Measurements from ENCODE around the gene ATRX. TPM values are rescaled to one million over a fixed set of nuclear protein-coding genes. Genes with fewer than 3 reads are reported as not detected.
"Not testable (repeated sequence)": the region's sequence is repeated elsewhere in the genome, so short reads cannot be mapped to it uniquely, and the experiment has no call there.

Gene ATRX
- total RNA-seq (2012; rRNA removed): 39.1 and 43.9 TPM in 2 replicates

DNA sequence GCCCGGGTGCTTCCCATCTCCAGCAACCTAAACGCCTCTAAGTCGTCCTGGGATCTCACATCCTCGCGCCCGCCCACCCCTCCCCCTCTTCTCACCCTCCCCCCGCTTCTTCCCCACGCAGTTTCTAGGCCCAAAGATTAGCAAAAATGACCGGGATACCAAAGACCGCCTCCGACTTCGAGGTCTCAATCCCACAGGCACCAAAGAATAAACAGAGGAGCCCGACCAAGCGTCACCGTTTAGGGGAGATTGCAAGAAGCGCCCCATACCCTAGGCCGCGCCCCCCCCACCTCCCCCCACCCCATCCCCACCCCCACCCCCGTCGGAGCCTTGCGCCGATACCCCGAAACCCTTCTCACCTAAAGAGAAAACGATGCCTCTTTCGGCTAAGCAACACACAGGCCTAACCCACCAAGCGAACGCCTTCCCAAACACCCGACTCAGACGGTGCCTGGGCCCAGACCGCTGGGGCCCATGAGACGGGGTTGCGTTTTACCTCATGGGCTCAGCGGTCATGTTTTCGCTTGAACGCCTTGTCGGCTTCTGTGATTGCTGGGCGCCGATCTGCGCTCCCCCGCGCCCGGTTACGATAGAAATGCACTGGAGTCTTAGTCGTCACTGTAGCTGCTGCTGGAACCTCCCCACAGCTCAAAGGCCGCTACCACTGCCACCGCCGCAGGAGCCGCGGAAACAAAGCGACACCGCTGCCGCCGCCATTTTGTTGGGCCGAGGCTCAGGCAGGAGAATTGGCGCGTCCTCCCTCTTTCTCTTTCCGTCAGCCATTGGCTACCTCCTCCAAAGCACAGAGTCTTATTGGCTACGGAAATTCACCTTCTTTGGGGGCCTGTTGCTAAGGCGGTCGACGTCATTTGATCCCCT lies at the start of gene ATRX:
ATRX (minus strand) TSS at position 731 of the 879 bp plus-strand sequence; CDS start at position 516, 215 bp downstream.
- Histone ChIP-seq H3K27me3 (ENCODE audit: control insufficient read depth, insufficient read depth, low read length) (no peaks in the 10 kb centered on the region), H3K36me3 (ENCODE audit: insufficient read depth, low read length) (no peaks in the 10 kb centered on the region), H3K9me3 (replicated peaks; ENCODE audit: low read length) (no peaks in the 10 kb centered on the region), H3K4me3 (ENCODE audit: low read length) (peak within 1 kb of the TSS; percentile 93), H3K9ac (ENCODE audit: low read depth, low read length) (peak within 1 kb of the TSS; percentile 97), H3K4me1 (ENCODE audit: control insufficient read depth, insufficient read depth, low read length) (peaks cover 2% of the 10 kb centered on the region), H3K4me2 (ENCODE audit: low read length) (peak within 1 kb of the TSS; percentile 84)

DNA sequence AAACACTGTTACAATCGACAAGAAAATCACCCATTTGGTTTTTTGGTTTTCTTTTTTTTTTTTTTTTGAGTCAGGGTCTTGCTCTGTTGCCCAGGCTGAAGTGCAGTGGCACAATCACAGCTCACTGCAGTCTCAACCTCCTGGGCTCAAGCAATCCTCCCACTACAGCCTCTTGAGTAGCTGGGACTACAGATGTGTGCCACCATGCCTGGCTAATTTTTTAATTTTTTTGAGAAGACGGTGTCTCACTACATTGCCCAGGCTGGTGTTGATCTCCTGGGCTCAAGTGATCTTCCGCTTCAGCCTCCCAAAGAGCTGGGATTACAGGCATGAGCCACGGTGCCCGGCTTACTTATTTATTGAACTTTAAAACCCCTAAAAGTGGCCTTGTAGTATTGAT lies 45.5 kb upstream of the ATRX start:
- H3K4me2 ChIP-seq (ENCODE audit: low read length); H3K4me3 ChIP-seq (ENCODE audit: low read length); H3K36me3 ChIP-seq (ENCODE audit: insufficient read depth, low read length); H3K27me3 ChIP-seq (ENCODE audit: control insufficient read depth, insufficient read depth, low read length); H3K9ac ChIP-seq (ENCODE audit: low read depth, low read length); H3K9me3 ChIP-seq (replicated peaks; ENCODE audit: low read length); H3K4me1 ChIP-seq (ENCODE audit: control insufficient read depth, insufficient read depth, low read length): not testable (repeated sequence)

DNA sequence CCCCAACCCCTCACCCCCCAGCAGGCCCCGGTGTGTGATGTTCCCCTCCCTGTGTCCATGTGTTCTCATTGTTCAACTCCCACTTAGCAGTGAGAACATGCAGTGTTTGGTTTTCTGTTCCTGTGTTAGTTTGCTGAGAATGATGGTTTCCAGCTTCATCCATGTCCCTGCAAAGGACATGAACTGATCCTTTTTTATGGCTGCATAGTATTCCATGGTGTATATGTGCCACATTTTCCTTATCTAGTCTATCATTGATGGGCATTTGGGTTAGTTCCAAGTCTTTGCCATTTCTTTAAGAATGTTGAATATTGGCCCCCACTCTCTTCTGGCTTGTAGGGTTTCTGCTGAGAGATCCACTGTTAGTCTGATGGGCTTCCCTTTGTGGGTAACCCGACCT lies 36.0 kb upstream of the ATRX start:
- H3K4me1 ChIP-seq (ENCODE audit: control insufficient read depth, insufficient read depth, low read length); H3K4me2 ChIP-seq (ENCODE audit: low read length); H3K36me3 ChIP-seq (ENCODE audit: insufficient read depth, low read length); H3K27me3 ChIP-seq (ENCODE audit: control insufficient read depth, insufficient read depth, low read length); H3K9me3 ChIP-seq (replicated peaks; ENCODE audit: low read length); H3K9ac ChIP-seq (ENCODE audit: low read depth, low read length); H3K4me3 ChIP-seq (ENCODE audit: low read length): not testable (repeated sequence)

GRCh38 chrX:77820091-77820727 lies 34.2 kb upstream of the ATRX start:
- Histone ChIP-seq H3K4me1 (ENCODE audit: control insufficient read depth, insufficient read depth, low read length) (no peaks in the 10 kb centered on the region), H3K9me3 (replicated peaks; ENCODE audit: low read length) (no peaks in the 10 kb centered on the region), H3K4me2 (ENCODE audit: low read length) (no peak overlapping the region), H3K27me3 (ENCODE audit: control insufficient read depth, insufficient read depth, low read length) (no peaks in the 10 kb centered on the region), H3K36me3 (ENCODE audit: insufficient read depth, low read length) (no peaks in the 10 kb centered on the region), H3K9ac (ENCODE audit: low read depth, low read length) (no peak overlapping the region), H3K4me3 (ENCODE audit: low read length) (no peak overlapping the region)

DNA sequence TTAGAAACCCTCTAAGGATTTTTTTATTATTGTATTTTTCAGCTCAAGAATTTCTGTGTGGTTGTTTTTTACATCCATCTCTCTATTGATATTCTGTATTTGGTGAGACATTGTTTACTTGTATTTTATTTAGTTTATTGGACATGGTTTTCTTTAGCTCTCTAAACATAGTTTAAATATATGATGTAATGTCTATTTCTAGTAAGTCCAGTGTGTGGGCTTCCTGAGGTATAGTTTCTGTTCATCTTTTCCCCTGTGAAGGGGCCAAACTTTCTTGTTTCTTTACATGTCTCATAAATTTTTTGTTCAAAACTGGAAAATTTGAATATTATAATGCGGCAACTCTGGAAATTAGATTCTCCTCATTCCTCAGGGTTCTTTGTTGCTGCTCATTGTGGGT lies 28.2 kb upstream of the ATRX start:
- no peaks in the 10 kb centered on the region for H3K36me3 ChIP-seq (ENCODE audit: insufficient read depth, low read length)
- H3K9ac ChIP-seq (ENCODE audit: low read depth, low read length): no peak overlapping the region
- no peaks in the 10 kb centered on the region for H3K4me1 ChIP-seq (ENCODE audit: control insufficient read depth, insufficient read depth, low read length)
- H3K9me3 ChIP-seq (replicated peaks; ENCODE audit: low read length): no peaks in the 10 kb centered on the region
- H3K4me3 ChIP-seq (ENCODE audit: low read length): no peak overlapping the region
- H3K4me2 ChIP-seq (ENCODE audit: low read length): no peak overlapping the region
- H3K27me3 ChIP-seq (ENCODE audit: control insufficient read depth, insufficient read depth, low read length): no peaks in the 10 kb centered on the region

DNA sequence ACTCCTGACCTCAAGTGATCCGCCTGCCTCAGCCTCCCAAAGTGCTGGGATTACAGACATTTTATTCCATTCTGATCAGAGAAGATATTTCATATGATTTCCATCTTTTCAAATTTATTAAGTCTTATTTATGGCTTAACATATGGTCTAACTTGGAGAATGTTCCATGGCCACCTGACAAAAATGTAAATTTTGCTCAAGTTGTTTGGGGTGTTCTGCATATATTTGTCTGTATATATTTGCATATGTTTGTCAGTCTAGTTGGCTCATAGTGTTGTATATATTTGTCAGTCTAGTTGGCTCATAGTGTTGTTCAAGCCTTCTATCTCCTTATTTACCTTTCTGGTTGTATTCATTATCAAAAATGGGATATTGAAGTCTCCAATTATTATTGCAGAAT lies 16.2 kb upstream of the ATRX start:
- Histone ChIP-seq H3K27me3 (ENCODE audit: control insufficient read depth, insufficient read depth, low read length) (no peaks in the 10 kb centered on the region), H3K4me1 (ENCODE audit: control insufficient read depth, insufficient read depth, low read length) (no peaks in the 10 kb centered on the region), H3K9ac (ENCODE audit: low read depth, low read length) (no peak overlapping the region), H3K9me3 (replicated peaks; ENCODE audit: low read length) (no peaks in the 10 kb centered on the region), H3K36me3 (ENCODE audit: insufficient read depth, low read length) (no peaks in the 10 kb centered on the region), H3K4me3 (ENCODE audit: low read length) (no peak overlapping the region), H3K4me2 (ENCODE audit: low read length) (no peak overlapping the region)

DNA sequence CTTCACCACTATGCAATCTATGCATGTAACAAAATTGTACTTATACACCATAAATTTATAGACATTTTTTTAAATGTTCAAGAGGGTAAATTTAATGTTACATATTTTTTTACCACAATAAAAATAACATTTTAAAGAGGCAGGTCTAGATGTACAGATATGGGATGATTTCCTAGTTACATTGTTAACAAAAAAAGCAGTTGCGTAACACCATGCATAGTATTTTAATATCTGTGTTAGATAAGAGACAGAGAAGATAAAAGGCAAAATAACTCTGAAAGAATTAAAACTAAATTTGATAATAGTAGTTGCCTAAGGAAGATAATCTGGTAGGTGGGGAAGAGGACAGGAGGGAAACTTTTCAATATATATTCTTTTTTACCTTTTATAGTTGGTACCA lies 9.1 kb upstream of the ATRX start:
- no peak overlapping the region for H3K4me2 ChIP-seq (ENCODE audit: low read length)
- no peak overlapping the region for H3K4me3 ChIP-seq (ENCODE audit: low read length)
- H3K9me3 ChIP-seq (replicated peaks; ENCODE audit: low read length): no peaks in the 10 kb centered on the region
- H3K9ac ChIP-seq (ENCODE audit: low read depth, low read length): no peak overlapping the region
- H3K4me1 ChIP-seq (ENCODE audit: control insufficient read depth, insufficient read depth, low read length): no peaks in the 10 kb centered on the region
- no peaks in the 10 kb centered on the region for H3K36me3 ChIP-seq (ENCODE audit: insufficient read depth, low read length)
- no peaks in the 10 kb centered on the region for H3K27me3 ChIP-seq (ENCODE audit: control insufficient read depth, insufficient read depth, low read length)

GRCh38 chrX:77793946-77794345 lies 7.9 kb upstream of the ATRX start:
- Histone ChIP-seq H3K4me3 (ENCODE audit: low read length) (no peak overlapping the region), H3K9me3 (replicated peaks; ENCODE audit: low read length) (no peaks in the 10 kb centered on the region), H3K27me3 (ENCODE audit: control insufficient read depth, insufficient read depth, low read length) (no peaks in the 10 kb centered on the region), H3K4me1 (ENCODE audit: control insufficient read depth, insufficient read depth, low read length) (no peaks in the 10 kb centered on the region), H3K36me3 (ENCODE audit: insufficient read depth, low read length) (no peaks in the 10 kb centered on the region), H3K9ac (ENCODE audit: low read depth, low read length) (no peak overlapping the region), H3K4me2 (ENCODE audit: low read length) (no peak overlapping the region)

GRCh38 chrX:77788050-77788449 lies 2.0 kb upstream of the ATRX start:
- no peaks in the 10 kb centered on the region for H3K36me3 ChIP-seq (ENCODE audit: insufficient read depth, low read length)
- no peak overlapping the region for H3K4me3 ChIP-seq (ENCODE audit: low read length)
- no peak overlapping the region for H3K9ac ChIP-seq (ENCODE audit: low read depth, low read length)
- peaks cover 2% of the 10 kb centered on the region for H3K4me1 ChIP-seq (ENCODE audit: control insufficient read depth, insufficient read depth, low read length)
- H3K9me3 ChIP-seq (replicated peaks; ENCODE audit: low read length): no peaks in the 10 kb centered on the region
- H3K4me2 ChIP-seq (ENCODE audit: low read length): peak overlapping the region; percentile 41
- no peaks in the 10 kb centered on the region for H3K27me3 ChIP-seq (ENCODE audit: control insufficient read depth, insufficient read depth, low read length)

GRCh38 chrX:77786365-77786680 lies 307 bp upstream of the ATRX start:
- no peaks in the 10 kb centered on the region for H3K27me3 ChIP-seq (ENCODE audit: control insufficient read depth, insufficient read depth, low read length)
- peak overlapping the region; percentile 93 for H3K4me3 ChIP-seq (ENCODE audit: low read length)
- peak overlapping the region; percentile 97 for H3K9ac ChIP-seq (ENCODE audit: low read depth, low read length)
- H3K36me3 ChIP-seq (ENCODE audit: insufficient read depth, low read length): no peaks in the 10 kb centered on the region
- peaks cover 2% of the 10 kb centered on the region for H3K4me1 ChIP-seq (ENCODE audit: control insufficient read depth, insufficient read depth, low read length)
- H3K9me3 ChIP-seq (replicated peaks; ENCODE audit: low read length): no peaks in the 10 kb centered on the region
- peak overlapping the region; percentile 84 for H3K4me2 ChIP-seq (ENCODE audit: low read length)

DNA sequence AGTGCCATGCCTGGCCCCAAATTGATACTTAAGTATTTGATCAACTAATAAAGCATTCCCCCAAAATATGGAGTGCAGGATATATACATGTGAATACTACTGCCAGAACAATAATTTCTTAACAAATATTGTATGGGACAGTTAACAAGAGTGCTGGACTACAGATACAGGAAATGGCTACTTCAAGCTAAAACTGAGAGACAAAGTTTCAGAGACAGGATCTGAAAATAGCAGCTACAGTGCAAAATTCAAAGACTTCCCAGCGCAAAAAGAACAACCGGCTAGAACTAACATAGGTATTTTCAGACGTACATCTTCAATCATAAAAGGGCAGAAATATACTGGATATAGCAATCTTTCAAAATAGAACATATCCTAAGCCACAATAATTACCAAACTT lies 6.3 kb downstream of the ATRX start:
- H3K4me3 ChIP-seq (ENCODE audit: low read length): no peak overlapping the region
- no peaks in the 10 kb centered on the region for H3K9me3 ChIP-seq (replicated peaks; ENCODE audit: low read length)
- H3K36me3 ChIP-seq (ENCODE audit: insufficient read depth, low read length): no peaks in the 10 kb centered on the region
- no peaks in the 10 kb centered on the region for H3K4me1 ChIP-seq (ENCODE audit: control insufficient read depth, insufficient read depth, low read length)
- H3K9ac ChIP-seq (ENCODE audit: low read depth, low read length): no peak overlapping the region
- no peak overlapping the region for H3K4me2 ChIP-seq (ENCODE audit: low read length)
- H3K27me3 ChIP-seq (ENCODE audit: control insufficient read depth, insufficient read depth, low read length): no peaks in the 10 kb centered on the region

DNA sequence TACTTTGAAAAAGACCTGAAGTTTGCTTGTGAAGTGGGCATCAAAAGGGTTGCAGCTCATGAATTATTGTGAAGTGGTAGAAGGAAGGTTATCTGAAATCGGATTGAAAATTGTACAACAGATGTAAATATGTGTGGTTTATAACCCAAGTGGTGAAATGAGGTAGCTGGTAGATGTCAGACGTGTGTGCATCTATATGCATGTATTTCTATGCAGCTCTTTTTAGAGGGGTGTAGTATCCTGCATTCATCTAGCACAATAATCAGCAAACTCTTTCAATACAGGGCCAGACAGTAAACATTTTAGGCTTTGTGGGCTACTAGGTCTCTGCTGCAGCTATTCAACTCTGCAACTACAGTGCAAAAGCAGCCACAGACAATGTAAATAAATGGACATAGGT lies 9.4 kb downstream of the ATRX start:
- Histone ChIP-seq H3K9me3 (replicated peaks; ENCODE audit: low read length) (no peaks in the 10 kb centered on the region), H3K9ac (ENCODE audit: low read depth, low read length) (no peak overlapping the region), H3K4me3 (ENCODE audit: low read length) (no peak overlapping the region)

More for the DNA sequence above, 9.4 kb downstream of the ATRX start:
- H3K4me1 ChIP-seq (ENCODE audit: control insufficient read depth, insufficient read depth, low read length): no peaks in the 10 kb centered on the region
- H3K27me3 ChIP-seq (ENCODE audit: control insufficient read depth, insufficient read depth, low read length): no peaks in the 10 kb centered on the region
- H3K4me2 ChIP-seq (ENCODE audit: low read length): no peak overlapping the region
- no peaks in the 10 kb centered on the region for H3K36me3 ChIP-seq (ENCODE audit: insufficient read depth, low read length)

All from skeletal muscle satellite cell (primary cell).